Measurements from ENCODE around the gene CTRL.
"Not testable (repeated sequence)": the region's sequence is repeated elsewhere in the genome, so short reads cannot be mapped to it uniquely, and the experiment has no call there.

The CTRL gene

DNA sequence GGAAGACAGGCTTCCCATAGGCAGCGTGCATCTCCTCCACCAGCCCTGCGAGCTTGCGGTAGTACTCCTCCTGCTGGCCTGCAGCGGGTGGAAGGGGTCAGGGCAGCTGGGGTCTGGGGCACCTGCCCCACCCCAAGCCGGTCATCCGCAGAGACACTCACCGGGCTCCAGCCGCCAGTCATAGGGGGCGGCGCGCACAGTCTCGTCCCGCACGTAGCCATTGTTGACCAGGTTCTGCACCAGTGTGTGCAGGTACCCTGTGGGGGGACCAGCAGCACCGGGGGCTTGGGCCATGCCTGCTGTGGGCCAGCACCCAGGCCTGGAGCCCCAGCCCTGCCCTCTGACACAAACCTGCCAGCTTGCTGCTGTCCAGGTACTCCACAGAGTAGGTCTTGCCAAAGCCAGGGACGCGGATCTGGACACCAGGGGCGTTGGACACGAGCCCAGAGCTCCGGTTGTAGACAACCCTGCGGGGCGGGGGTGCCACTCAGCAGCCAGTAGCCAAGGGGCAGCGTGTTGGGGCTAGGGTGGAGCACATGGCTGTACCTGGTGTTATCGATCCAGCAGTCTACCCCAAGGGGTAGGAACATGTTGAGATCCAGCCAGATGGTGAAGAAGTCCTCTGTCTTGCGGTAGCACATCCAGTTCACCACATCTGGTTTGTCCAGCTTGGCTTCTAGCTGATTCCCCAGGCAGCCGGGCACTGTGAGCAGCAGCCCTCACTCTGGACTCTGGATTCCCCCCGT is 11.0 kb upstream of the CTRL start:
- in situ Hi-C loops (cut with HindIII; ENCODE audit: low sequenced_read_pairs): no loop called here

DNA sequence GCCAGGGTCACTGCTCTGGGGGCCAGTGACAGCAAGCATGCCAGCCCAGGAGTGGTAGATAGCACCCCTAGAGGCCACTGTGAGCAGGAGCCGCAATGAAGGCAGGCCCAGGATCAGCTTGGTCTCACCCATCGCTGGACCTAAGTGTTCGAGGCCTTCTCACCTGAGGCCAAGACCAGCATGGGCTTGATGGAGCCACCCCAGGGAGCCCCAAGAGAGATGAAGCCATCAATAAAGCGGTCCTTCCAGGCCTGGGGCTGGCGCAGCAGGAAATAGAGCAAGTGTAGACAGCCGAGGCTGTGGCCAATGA is 10.5 kb upstream of the CTRL start:
- in situ Hi-C loops (cut with HindIII; ENCODE audit: low sequenced_read_pairs): no loop called here

DNA sequence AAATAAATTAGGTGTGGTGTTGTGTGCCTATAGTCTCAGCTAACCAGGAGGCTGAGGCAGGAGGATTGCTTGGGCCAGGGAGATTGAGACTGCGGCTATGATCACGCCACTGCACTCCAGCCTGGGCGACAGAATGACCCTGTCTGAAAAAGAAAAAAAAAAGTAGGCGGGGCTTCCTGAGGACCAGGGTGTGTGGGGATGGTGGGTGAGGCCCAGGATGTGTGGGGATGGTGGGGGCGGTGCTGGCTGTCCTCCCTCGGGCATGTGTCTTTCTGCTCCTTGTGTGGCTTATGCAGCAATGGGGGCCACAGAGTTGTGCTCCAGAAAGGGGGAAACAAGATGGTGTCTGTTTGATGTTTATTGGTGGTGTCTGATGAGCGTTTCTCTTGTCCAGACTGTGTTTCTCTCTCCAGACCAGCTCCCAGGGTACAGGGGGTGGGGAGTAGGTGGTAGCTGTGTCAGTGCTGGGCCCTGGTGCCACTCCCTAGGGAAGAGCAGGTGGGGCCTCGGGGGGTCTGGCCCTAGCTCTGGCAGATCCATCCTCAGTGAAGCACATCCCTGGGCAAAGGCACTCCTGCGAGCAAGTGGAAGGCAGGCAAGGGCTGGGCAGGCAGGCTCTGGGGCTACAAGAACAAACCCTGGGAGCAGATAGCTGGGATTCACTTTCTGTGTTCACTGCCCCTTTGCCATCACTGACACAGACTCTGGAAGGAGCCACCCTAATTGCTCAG is 10.0 kb upstream of the CTRL start:
- in situ Hi-C loops (cut with HindIII; ENCODE audit: low sequenced_read_pairs): no loop called here

DNA sequence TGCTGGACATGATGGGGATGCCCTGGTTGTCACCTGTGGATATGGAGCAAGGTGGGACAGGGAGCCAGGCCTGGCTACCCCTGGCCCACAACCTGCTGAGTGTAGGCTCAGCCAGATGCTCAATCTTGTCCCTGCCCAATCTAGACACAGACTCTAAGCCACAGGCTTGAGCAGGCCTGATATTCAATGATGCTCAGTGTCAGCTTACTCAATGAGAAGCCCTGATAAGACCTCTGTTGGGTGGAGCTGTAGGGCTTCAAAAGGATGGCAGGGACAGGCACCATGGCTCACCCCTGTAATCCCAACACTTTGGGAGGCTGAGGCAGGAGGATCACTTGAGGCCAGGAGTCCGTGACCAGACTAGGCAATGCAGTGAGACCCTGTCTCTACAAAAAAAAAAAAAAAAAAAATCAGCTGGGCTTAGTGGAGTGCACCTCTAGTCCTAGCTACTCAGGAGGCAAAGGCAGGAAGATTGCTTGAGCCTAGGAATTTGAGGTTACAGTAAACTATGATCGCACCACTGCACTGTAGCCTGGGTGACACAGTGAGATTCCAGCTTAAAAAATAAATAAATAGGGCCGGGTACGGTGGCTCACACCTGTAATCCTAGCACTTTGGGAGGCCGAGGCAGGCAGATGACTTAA is 8.9 kb upstream of the CTRL start:
- in situ Hi-C loops (cut with HindIII; ENCODE audit: low sequenced_read_pairs): no loop called here

DNA sequence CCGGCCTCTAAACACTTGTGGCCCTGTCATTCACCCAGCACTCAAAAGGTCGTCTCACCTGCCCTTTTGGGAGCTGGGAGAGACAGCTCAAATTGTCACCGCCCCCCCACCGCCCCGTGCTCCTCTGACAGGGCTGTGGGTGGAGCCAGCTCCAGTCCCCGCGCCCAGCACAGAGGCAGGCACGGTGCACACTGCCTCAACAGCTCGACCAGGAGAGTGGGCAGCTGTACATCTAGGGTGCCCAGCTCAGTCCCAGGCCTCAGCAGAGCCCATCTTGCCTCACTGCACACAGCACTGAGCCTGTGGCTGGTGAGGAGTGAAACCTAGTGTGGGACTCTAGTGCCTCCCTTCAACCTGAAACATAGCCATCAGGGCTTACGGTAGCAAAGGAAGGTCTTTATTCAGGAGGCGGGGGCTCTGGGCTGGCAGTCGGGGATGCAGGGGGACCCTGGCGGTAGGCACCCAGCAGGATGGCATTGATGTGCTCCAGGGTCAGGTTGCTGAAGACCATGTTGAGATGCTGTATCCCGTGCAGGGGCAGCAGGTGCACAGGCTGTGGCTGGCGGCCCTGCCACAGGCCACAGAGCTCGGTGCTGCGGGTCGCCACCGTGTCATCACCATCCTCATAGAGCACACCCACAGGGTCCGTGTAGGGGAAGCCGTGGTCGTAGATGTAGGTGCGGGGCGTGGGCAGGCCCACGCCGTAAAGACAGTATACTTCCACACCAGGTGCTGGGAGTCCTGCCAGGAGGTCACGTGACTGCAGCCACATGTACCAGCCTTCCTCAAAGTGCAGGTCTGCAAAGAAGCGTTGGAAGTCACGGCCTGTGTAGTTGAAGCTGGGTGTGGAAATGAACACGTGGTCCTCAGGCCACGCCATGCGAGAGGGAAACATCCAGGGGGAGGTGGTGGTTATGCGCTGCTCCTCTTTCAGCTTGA is 8.1 kb upstream of the CTRL start:
- in situ Hi-C loops (cut with HindIII; ENCODE audit: low sequenced_read_pairs): no loop called here

DNA sequence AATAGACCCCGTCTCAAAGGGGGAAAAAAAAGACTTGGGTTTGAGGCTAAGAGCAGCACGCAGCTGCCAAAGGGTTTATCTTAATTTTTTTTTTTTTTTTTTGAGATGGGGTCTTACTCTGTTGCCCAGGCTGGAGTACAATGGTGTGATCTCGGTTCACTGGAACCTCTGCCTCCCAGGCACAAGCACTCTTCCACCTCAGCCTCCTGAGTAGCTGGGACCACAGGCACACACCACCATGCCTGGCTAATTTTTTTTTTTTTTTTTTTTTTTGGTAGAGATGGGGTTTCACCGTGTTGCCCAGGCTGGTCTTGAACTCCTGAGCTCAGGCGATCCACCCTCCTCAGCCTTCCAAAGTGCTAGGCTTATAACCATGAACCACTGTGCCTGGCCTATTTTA is 6.1 kb upstream of the CTRL start:
- in situ Hi-C loops (cut with HindIII; ENCODE audit: low sequenced_read_pairs): not testable (repeated sequence)

DNA sequence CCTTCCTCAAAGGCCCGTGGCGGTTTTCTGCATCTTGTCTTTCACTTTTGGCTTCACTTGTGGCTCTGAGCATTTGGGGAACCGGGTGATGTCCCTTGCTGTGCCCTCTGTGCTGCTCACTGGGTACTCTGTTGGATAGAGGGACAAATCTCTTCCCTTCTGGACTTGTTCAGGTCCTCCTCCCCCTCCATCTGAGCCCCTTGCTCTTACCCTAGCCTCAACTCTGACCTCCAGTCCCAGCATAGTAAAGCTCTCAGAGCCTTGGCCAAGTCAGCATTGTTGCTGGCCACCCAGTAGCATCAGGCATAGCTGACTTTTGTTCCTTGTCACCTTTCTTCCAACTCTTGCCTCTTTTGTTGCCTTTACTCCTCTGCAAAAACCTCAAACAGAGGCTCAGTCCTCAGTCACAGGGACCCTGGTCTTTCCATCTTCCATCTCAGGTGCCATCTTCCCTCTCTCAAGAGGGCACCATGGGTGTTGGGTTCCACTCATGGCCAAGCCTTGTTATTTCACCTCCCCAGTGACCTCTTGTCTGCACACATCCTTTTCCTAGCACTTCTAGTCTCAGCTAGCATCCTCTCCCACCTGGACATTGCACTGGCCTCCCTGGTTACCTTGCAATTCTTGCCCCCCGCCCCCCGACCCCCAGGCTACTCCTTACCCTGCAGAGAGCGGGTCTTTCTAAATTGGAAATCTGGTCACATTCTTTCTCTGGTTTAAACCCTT is 5.4 kb upstream of the CTRL start:
- in situ Hi-C loops (cut with HindIII; ENCODE audit: low sequenced_read_pairs): no loop called here

DNA sequence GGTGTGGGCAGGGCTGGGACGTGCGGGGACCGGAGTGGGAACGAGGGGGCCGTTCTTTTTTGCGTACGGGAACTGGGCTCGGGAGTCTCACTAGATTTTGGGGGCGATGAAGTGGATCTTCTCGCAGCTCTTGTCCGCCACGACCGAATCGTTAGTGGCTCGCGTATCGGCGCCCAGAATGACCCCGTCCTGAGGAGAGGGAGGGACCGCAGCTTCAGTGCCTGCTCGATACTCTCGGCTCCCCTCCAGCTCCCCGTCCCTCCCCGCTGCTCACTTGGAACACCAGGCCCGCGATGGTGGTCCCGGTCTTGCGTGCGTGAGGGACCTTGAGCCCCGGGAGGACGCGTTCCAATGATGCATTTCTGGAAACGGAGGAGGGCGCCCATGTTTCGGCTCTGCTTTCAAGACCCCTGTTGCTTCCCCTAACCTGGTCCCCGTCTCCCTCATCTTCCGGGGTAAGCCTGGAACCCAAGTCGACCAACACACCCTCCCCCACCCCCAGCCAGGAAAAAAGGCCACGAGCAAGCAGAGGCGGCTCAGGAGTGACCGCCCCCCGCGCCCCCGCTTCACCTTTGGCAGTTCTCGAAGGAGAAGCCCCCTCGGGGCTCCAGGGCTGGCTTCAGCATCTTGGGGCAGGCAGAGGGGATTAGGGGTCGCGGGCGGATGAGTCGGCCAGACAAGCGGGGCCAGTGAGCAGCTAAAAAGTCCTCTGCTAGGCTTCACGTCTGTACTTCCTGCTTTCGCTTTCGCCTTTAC is 4.6 kb upstream of the CTRL start, which contains the start of gene PSMB10:
Gene PSMB10, minus strand, starts transcription at position 727 of the 756 bp plus-strand sequence. Its CDS starts 101 bp downstream, at position 626.
- in situ Hi-C loops (cut with HindIII; ENCODE audit: low sequenced_read_pairs): no loop called here

DNA sequence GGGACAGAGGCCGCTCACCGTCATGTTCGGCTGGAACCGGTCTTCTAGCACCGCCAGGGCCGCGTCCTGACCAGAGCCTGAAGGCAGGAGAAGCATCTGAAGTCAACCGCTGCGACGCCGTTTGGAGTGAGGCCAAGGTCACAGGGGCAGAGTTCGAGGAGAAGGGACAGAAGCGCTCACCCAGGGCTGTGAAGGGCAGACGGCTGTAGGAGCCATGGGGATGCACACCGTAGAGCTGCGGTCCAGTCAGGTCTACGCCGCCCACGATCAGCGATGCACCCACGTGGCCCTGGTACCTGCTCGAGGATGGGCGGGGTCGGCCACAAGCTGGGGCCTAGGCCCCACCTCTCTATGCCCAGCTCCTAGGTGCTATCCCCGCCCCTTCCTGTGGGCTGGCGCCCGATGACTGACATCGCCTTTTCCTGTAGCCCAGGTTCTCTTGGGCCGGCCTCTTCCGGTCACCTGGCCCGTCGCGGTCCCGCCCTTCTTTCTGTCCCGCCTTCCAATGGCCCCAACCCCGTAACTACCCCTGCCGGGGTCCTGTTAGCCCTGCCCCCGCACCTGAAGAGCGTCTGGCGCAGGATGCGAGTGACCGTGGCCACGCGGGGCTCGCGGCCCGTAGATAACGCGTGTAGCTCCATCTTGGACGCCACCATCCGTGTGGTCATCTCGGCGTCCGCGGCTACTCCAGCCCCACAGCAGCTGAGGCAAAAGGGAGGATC is 3.9 kb upstream of the CTRL start:
- in situ Hi-C loops (cut with HindIII; ENCODE audit: low sequenced_read_pairs): no loop called here

DNA sequence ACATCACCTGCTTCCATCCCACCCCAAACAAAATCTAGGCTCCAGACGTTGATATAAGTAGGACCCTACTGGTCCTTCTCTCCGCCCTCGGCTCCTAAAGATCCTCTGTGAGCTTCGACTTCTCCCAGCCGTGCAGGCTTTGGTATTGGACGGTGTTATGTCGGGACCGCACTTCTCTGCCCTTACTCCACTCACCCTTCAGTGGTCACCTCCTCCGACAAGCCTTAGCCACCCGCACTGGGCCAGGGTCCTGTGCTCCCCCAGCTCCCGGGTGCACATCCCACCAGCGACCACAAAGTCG is 3.4 kb upstream of the CTRL start:
- in situ Hi-C loops (cut with HindIII; ENCODE audit: low sequenced_read_pairs): no loop called here

DNA sequence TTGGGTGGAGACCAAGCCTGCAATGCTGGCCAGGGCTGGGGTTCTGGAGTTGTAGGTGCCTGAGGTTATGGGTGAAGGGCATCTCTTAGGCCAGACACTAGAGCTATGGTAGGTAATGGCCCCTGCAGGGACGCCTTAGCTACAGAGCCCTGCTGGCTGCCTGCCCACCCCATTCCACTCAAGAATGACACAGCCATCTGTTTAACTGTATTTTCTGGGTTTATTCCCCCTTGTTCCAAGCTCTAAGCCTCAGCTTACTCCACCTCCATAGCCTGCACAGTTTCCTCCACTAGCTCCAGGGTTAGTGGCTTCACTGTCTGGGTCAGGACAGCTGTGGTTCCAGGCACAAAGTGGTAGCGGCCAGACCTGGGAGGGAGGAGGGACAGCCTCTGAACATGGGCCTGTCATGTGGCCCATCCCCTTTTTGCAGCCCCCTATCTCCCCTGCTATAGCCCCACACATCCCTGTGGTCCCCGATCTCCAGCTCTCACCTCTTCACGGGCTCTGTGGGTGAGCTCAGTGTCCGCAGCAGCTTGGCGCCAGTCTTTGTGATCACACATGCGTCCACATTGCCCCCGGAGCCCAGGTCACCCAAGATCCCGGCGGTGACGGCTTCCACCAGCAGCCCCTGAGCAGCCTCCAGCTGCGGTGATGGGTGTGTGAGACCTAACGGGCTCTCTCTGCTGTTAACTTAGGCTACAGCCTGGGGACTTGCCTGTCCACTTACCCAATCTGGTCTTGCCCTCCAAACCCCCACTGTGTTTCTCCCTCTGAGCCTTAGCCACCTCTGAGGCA is 2.8 kb upstream of the CTRL start:
- in situ Hi-C loops (cut with HindIII; ENCODE audit: low sequenced_read_pairs): no loop called here

DNA sequence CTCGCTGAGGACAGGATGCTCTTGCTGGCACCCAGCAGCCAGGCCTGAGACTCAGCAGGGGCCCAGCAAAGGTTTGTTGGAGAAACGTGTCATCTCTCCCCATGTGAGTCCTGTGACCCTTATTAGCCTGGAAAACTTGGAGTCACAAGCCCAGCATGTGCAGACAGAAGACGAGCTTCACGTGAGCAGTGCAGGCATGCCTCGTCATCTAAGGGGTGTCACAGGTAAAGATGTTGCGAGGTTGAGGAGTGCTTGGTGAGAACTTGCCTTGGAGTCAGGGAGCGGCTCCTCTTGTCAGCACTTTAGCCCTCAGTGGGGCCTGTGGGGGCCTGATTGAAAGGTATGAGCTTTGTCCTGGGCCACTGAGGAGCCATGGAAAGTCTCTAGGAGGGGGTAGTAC is 2.1 kb upstream of the CTRL start:
- in situ Hi-C loops (cut with HindIII; ENCODE audit: low sequenced_read_pairs): no loop called here

DNA sequence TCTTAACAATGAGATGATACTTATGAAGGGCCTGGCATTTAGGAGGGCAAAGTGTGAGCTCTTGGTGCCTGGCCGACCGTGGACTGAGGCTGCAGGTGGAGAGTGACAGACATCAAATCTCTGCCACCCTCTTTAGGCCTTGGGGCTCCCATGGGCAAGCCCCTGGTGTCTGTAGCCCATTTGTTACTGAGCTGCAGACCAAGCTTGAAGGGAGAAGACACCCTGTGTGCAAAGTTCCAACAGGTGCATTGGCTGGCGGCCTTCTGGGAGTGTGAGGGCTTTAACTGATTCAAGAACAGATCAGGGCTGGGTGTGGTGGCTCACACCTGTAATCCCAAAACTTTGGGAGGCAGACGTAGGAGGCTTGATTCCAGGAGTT is 789 bp upstream of the CTRL start:
- in situ Hi-C loops (cut with HindIII; ENCODE audit: low sequenced_read_pairs): no loop called here

DNA sequence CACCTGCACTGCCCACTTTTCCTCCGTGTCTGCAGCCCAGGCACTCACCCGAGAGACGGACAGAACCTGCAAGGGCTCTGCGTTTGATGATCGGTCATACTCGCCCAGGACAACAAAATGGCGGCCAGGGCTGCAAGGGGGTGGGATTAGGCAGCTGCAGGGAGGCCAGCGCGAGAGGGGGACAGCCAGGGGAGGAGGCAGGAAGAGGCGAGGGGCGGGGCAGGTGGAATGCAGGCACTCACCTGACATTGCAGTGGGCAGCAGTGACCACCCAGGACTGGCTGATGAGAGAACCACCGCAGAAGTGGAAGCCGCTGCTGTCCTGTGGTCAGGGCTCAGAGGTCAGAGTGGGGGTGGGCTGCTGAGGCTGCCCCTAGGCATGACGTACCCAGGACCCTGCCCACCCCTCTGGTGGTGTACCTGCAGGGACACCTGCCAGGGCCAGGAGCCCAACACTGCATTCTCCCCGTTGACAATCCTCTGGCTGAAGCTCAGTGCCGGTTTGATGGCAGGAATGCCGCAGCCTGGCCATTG is 917 bp downstream of the CTRL start:
- in situ Hi-C loops (cut with HindIII; ENCODE audit: low sequenced_read_pairs): no loop called here

DNA sequence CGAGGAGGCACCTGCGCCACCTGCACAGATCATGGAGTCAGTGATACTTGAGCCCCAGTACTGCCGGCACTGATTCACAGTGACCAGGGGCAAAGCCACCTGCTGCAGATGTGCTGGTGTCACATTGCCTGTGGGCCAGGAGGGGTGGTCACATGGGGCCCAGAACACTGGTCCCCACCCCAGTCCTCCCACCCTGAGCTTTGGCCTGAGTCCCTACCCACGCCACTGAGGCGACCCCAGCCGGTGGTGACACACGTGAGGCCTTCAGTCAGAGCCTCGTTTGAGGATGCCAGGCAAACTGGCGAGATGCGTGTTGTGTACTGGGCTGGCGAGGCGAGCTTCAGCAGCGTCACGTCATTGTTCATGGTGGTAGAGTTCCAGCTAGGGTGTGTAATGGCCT is 1.5 kb downstream of the CTRL start:
- in situ Hi-C loops (cut with HindIII; ENCODE audit: low sequenced_read_pairs): no loop called here

DNA sequence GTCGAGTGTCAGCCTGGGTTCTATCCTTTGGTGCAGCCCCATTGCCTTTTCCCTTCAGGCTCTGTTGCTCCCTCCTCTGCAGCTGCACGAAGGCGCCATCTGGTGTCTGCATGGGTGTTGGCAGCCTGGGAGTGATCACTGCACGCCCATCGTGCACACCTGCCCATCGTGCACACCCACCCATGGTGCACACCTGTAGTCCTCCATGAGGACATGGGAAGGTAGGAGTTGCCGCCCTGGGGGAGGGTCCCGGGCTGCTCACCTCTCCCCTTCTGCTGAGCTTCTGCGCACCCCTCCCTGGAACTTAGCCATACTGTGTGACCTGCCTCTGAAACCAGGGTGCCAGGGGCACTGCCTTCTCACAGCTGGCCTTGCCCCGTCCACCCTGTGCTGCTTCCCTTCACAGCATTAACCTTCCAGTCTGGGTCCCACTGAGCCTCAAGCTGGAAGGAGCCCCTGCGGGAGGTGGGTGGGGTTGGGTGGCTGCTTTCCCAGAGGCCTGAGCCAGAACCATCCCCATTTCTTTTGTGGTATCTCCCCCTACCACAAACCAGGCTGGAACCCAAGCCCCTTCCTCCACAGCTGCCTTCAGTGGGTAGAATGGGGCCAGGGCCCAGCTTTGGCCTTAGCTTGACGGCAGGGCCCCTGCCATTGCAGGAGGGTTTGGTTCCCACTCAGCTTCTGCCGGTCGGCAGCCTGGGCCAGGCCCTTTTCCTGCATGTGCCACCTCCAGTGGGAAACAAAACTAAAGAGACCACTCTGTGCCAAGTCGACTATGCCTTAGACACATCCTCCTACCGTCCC is 2.9 kb downstream of the CTRL start:
- in situ Hi-C loops (cut with HindIII; ENCODE audit: low sequenced_read_pairs): no loop called here

DNA sequence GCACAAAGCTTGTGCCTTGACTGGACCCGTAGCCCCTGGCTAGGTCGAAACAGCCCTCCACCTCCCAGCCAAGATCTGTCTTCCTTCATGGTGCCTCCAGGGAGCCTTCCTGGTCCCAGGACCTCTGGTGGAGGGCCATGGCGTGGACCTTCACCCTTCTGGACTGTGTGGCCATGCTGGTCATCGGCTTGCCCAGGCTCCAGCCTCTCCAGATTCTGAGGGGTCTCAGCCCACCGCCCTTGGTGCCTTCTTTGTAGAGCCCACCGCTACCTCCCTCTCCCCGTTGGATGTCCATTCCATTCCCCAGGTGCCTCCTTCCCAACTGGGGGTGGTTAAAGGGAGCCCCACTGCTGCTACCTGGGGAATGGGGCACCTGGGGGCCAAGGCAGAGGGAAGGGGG is 3.5 kb downstream of the CTRL start:
- in situ Hi-C loops (cut with HindIII; ENCODE audit: low sequenced_read_pairs): no loop called here
